GM12878 (cell line): ENCODE results near the gene PTPRB. TPM values are rescaled to one million over a fixed set of nuclear protein-coding genes. Genes with fewer than 3 reads are reported as not detected.
A peak's percentile ranks its signal among the peaks of the same experiment; 100 is the strongest.

Source experiments
- GATAD2B ChIP-seq: fragments of 450-650 bp; conservative IDR thresholded peaks from 2 replicates; pipeline ENCODE4 v1.6.1; 2017; ENCODE audit warnings: low read depth, mild to moderate bottlenecking, moderate library complexity
- IRF3 ChIP-seq: fragments of 450-650 bp; IDR thresholded peaks from 2 replicates; pipeline ENCODE4 v1.6.1; 2014; ENCODE audit warnings: mild to moderate bottlenecking
- RB1 ChIP-seq: fragments of 450-650 bp; formaldehyde crosslinking; IDR thresholded peaks from 2 replicates; pipeline ENCODE4 v1.6.1; 2017; ENCODE audit warnings: mild to moderate bottlenecking, borderline replicate concordance
- ZBTB4 ChIP-seq: fragments of 450-650 bp; formaldehyde crosslinking; IDR thresholded peaks from 2 replicates; pipeline ENCODE4 v1.4.0; 2022; ENCODE audit warnings: mild to moderate bottlenecking, moderate library complexity
- polyA plus RNA-seq, 11 experiments: library from polyadenylated mRNA; depleted of rRNA in 4 of 11; unstranded in 6 of 11; stranded (reverse) in 5 of 11; fragments of >200 nt; fragmentation: Nextera tagmentation in 4 of 11; fragmentation: Illumina TruSeq in 1 of 11; extraction: Ambion mirVana in 4 of 11; extraction: Trizol in 1 of 11; gene quantifications; 1 replicate in 1 of 11; 2 replicates in 10 of 11; pipeline versions ENCODE4 v1.2.1 to v1.2.3, GENCODE V29; 2011 to 2016; ENCODE audit warnings: inconsistent platforms in 2 of 11, missing spikeins in 2 of 11, low read depth in 1 of 11
- total RNA-seq, 4 experiments: library from RNA; depleted of rRNA in 3 of 4; stranded (reverse); fragments of >200 nt in 3 of 4; fragmentation: Illumina TruSeq in 1 of 4; extraction: Trizol in 1 of 4; gene quantifications; 2 replicates each; pipeline versions ENCODE4 v1.2.1 to v1.2.3, GENCODE V29; 2013 to 2021
- TF ChIP-seq, protein P1 (sequence below): fragments of 450-650 bp; IDR thresholded peaks from 2 replicates; pipeline ENCODE4 v1.6.1; 2016; ENCODE audit warnings: mild to moderate bottlenecking, moderate library complexity, borderline replicate concordance
- TF ChIP-seq, protein P2 (sequence below): IDR thresholded peaks from 2 replicates; pipeline ENCODE4 v1.6.1; 2012; ENCODE audit warnings: low read depth, low read length, improper control_type of control experiment

The PTPRB gene
- total and polyA plus RNA-seq, 10 of the 15 experiments (the other 5 are each of a cell fraction or from before 2014, with no cell fraction given) = 0.03 to 0.35 (median 0.05) TPM

DNA sequence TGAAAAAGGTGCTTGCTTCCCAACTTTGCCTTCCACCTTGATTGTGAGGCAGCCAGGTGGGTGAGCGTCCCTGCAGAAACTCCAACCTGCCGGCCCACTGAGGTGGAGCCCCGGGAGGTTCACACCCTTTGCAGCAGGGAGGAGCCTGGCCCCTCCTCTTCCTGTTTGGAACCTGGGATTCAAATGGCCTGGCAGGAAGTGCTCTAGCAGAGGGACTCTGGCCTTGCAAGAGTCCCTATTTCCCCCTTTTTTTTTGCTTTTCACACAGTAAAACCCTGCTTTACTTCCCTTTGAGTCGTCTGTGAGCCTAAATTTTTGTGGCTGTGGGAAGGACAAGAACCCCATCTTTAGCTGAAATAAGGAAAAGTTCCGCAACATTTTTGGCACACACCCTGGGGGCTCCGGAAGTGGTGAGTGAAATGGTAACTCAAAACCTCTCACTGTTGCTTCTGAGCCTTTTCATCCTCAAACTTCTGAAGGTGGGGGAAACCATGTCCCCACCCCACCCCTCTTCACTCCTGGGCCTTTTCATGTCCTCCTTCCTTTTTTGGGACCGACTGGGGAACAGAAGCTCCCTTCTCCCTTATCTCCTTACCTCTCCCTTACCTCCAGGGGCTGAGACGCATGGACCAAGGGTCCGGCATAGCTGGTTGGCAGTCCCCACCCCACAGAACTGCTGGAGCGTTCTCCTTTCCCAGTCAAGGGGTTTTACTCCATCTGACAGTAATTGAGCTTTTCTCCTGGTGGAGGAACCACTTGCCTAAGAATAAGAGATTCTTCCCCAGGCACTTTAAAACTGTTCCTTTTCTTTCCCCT lies 169.1 kb downstream of the PTPRB start (continued):
- TF ChIP-seq, protein P1, sequence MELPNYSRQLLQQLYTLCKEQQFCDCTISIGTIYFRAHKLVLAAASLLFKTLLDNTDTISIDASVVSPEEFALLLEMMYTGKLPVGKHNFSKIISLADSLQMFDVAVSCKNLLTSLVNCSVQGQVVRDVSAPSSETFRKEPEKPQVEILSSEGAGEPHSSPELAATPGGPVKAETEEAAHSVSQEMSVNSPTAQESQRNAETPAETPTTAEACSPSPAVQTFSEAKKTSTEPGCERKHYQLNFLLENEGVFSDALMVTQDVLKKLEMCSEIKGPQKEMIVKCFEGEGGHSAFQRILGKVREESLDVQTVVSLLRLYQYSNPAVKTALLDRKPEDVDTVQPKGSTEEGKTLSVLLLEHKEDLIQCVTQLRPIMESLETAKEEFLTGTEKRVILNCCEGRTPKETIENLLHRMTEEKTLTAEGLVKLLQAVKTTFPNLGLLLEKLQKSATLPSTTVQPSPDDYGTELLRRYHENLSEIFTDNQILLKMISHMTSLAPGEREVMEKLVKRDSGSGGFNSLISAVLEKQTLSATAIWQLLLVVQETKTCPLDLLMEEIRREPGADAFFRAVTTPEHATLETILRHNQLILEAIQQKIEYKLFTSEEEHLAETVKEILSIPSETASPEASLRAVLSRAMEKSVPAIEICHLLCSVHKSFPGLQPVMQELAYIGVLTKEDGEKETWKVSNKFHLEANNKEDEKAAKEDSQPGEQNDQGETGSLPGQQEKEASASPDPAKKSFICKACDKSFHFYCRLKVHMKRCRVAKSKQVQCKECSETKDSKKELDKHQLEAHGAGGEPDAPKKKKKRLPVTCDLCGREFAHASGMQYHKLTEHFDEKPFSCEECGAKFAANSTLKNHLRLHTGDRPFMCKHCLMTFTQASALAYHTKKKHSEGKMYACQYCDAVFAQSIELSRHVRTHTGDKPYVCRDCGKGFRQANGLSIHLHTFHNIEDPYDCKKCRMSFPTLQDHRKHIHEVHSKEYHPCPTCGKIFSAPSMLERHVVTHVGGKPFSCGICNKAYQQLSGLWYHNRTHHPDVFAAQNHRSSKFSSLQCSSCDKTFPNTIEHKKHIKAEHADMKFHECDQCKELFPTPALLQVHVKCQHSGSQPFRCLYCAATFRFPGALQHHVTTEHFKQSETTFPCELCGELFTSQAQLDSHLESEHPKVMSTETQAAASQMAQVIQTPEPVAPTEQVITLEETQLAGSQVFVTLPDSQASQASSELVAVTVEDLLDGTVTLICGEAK = peak; percentile 65; the same call in 1 of the 2 replicates
- TF ChIP-seq ZBTB4 = no peak
- no peak for TF ChIP-seq IRF3
- TF ChIP-seq, protein P2, sequence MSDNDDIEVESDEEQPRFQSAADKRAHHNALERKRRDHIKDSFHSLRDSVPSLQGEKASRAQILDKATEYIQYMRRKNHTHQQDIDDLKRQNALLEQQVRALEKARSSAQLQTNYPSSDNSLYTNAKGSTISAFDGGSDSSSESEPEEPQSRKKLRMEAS = no peak
- no peak for TF ChIP-seq RB1
- no peak for TF ChIP-seq GATAD2B
